Lung microvascular endothelial cell (primary cell): Measurements from ENCODE around the gene CASKIN1. TPM values are rescaled to one million over a fixed set of nuclear protein-coding genes. Genes with fewer than 3 reads are reported as not detected.

Experiments
- DNase-seq, 2 donors: peaks; one replicate each; pipeline versions ENCODE4 v3.0.0 to v3.0.0-alpha.2; 2010; ENCODE audit warnings: low read depth in 2 of 2
- total RNA-seq: library from RNA; depleted of rRNA; stranded (reverse); fragments of >200 nt; gene quantifications from 2 replicates; pipeline ENCODE4 v1.2.1, GENCODE V29; 2014

CASKIN1 gene
- total RNA-seq, 1 donor from 2014 or later, result under 0.01 TPM

DNA sequence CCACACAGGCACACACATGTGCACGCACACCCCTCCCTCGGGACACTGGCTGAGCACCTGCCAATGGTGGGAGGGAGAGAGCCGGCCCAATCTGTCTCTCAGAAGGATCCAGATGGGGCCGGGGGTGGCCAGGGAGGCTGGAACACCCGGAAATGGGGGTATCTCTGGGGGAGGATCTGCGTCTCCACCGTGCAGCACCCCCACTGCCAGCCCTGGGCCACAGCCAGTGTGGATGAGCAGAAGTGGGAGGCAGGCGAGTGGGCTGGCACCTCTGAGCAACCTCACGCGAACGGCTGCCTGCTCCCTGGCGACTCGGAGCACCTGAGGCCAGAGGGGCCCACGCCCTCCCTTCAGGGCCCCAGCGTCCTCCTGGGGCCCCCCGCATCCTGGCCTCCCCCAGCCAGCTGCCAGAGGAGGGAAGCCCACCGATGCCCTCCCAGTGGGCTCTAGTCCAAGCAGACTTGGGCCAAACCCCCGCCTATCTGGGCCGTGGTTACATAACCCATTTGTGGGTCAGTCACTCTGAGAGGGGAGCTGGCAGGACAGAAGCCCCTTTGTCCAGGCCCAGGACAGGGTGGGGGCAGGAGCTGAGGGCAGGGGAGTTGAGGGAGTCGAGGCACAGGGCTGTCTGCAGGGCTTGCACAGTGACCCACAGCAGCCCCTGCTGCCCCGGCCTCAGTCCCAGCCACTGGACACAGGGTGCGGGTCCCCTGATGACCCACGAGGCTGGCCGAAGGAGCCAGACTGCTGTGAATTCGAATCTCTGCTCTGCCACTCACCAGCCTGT lies 5.6 kb downstream of the CASKIN1 start:
- no peak for DNase-seq

DNA sequence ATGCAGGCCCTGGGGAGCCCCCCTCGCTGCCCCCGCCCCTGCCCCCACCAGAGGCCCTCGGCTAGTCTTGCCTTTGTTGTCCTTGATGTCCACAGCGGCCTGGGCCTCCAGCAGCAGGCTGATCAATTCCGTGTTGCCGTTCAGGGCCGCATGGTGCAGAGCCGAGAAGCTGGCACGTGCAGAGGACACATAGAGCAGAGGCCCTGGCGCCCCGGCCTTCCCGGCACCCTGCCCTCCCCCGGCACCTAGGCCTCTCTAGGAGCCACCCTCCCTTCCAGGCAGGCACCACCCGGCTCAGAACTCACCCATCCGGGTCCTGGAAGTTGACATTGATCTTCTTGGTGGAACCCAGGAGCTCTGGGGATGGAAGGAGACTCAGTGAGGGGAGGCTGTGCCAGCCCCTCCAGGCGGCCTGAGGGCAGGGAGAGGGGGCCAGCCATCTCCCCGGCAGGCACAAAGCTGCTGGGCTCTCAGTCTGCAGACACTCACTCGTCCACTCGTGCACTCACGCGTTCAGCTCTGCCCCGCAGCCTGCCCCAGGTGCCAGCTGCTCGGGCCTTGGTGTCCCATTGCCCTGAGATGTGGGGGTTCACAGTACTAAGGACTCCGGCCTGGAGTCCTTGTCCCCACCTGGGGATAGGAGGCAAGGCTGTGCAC lies 6.3 kb downstream of the CASKIN1 start:
- no peak for DNase-seq

DNA sequence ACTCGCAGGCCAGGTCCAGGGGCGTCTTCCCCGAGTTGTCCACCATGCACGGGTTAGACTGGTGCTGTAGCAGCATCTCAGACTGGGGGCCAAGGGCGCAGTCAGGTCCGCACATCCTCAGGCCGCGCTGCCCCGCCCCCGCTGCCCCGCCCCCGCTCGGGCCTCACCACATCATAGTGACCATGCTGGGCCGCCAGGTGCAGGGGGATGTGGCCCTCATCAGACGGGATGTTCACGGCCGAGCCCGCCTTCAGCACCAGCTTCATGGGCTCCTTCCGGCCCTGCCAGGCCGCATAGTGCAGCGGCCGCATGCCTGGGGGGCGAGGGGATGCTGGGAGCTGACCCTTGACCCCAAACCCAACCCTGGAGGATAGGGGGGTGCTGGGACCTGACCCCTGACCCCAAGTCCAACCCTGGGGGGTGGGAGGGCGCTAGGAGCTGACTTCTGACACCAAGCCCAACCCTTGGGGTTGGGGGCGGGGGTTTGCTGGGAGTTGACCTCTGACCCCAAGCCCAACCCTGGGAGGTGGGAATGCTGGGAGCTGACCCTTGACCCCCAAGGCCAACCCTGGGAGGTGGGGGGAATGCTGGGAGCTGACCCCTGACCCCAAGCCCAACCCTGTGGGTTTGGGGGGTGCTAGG lies 7.0 kb downstream of the CASKIN1 start:
- no peak for DNase-seq

DNA sequence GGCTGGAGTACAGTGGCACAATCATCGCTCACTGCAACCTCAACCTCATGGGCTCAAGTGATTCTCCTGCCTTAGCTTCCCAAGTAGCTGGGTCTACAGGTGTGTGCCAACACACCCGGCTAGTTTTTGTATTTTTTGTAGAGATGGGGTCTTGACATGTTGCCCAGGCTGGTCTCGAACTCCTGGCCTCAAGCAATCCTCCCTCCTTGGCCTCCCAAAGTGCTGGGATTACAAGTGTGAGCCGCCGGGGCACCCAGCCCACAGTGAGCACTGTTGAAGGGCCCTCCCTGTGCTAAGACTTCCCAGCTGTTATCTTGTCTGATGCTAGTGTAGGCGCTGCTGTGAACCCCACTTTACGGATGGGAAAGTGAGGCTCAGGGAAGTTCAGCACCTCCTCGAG lies 8.0 kb downstream of the CASKIN1 start:
- DNase-seq, result no peak

DNA sequence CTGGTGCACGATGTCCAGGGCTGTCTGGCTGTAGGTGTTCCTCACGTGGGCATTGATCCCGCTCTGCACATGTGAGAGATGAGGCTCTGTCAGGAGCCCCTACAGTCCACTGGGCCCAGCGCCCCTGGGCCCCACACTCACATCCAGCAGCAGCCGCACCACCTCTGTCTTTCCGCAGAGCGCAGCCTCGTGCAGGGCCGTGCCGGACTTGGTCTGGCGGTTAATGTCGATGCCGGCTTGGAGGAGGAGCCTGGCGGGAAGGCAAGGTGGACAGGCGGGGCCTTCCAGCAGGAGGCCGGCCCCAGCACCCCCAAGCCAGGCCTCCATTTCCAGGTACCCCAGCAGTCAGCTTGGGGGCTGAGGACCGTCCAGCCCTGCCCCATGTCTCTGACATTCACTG lies 9.2 kb downstream of the CASKIN1 start:
- DNase-seq, result no peak

DNA sequence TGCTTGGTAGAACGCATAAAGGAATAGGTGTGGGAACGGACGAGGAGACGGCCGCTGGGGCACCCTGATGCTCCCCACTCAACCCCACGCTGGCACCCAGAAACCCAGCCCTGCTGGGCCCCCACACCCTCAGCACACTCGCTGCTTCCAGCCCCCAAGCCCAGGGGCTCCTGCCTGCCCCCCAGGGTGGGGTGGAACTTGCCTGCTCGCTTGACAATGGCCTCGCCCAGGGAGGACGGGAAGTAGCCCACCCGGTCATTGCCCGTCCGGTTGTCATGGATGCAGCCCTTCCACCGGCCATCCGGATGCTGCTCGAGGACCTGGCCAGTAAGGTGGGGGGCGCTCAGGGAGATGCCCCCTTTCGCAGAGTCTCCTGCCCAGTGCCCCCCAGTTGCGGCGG lies 9.9 kb downstream of the CASKIN1 start:
- no peak for DNase-seq

DNA sequence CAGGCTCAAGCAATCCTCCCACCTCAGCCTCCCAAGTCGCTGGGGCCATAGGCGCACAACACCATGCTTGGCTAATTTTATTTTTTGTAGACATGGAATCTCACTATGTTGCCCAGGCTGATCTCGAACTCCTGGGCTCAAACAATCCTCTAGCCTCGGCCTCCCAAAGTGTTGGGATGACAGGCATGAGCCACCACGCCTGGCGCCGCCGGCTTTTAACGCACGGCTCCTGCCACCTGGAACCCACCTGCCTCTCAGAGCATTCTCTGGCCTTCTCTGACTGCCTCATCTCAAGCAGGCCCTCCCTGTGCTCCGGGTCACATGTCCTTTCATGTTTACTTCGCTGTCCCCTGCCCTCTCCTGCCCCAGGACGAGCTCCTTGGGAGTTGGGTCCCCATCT lies 10.3 kb downstream of the CASKIN1 start:
- no peak for DNase-seq

DNA sequence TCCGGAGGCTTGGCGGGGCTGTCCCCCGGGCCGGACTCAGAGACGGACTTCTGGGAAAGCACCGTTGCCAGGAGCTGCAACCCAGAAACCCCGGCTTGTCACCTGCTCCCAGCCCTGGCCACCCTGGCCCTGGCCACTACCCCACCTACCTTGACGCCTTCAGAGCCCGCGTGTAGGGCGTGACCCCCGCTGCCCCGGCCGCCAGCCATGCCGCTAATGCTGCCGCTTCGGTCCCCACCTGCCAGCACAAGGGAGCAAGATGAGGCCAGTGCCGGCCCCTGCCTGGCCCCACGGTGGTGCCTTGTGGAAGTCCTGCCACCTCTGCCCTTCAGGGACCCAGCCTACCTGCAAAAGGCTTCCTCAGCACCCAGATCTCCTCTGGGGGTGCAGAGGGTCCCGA lies 11.4 kb downstream of the CASKIN1 start:
- no peak for DNase-seq

DNA sequence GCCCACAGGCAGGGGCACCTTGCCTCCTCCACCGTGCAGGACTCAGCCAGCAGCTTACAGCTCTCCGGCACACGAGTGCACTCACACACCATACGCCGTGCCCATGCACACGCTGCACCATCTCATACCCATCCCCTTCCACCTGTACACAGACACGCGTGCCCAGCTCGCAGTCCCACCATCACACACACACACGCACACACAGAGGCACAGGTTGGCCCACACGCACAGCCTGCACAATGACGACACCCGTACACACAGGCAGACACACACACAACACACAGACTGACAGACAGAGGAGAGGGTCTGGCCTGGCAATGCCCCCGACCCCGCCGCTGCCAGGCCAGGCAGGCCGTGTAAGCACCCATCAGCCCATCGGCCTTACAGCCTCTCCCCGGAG lies 12.1 kb downstream of the CASKIN1 start:
- no peak for DNase-seq

DNA sequence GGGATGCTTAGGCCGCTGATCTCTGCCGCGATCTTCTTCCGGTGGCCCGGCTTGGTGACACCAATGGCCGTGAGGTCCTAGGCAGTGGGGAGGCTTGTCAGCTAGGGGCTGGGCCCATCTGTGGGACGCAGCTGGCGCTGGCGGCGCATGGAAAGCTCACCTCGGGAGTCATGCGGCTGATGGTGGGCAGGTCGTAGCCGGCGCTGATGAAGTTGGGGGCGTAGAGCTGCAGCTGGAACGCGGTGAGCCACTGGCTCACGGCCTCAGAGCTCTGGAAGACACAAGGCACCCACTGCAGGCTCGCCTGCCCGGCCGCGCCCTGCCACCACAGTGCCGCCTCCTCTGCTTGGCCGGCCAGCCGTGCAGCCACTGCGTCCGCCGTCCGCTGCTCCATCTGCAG lies 12.7 kb downstream of the CASKIN1 start:
- no peak for DNase-seq

DNA sequence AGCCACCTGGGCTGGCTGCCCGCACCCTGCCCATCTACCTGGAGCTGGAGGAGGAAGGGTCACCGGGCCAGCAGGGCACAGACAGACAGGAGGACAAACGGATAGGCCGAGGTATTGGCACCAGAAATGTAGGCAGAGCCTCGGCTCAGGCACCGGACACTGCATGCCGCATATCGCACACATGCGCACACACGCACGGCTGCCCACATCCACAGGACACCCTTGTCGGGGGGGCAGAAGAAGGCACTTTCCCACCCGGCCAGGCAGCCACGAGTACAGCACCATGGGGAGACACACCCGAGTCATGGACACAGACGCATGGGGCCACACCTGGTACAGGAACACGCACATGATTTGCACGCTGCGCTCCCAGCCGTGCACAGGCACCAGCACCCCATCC lies 14.5 kb downstream of the CASKIN1 start:
- no peak for DNase-seq

DNA sequence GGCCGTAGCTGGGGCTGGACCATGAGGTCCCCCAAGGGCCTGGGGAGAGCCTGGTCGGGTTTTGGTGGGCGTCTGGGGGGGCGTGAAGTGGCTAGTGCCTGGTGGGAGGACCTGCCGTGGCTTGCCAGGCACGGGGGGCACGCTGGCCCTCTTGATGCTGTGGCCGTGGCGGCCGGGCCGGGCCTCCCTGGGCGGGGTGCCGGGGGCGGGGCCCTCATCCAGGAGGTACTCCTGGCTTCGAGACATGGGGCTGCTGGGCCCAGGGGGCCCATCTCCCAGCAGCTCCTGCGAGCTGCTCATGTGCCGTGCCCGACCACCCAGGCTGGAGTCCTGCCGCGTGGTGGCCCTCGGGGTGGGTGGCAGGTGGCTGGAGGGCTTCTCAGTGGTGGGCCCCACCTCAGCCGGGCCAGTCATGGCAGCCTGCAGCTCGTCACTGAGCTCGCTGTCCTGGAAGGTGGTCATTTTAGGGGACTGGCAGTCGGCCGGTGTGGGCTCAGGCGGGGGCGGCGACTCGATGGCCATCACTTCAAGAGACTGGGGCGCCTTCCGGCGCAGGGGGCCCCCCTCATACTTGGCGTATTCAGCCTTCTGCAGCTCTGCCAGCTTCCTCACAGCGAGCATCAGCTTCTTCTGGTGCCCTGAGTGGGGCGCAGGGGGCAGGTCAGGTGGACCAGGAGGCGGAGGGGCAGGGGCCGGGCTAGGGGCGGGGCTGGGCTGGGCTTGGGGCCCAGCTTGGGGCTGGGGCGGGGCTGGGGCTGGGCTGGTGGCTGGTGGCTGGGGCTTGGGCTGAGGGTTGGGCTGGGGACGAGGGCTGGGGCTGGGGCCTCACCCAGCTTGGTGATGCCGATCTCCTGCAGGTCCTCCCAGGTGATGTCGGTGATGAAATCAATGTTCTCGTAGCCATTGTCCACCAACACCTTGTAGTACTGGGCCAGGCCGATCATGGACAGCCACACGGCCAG lies 15.2 kb downstream of the CASKIN1 start:
- no peak for DNase-seq

DNA sequence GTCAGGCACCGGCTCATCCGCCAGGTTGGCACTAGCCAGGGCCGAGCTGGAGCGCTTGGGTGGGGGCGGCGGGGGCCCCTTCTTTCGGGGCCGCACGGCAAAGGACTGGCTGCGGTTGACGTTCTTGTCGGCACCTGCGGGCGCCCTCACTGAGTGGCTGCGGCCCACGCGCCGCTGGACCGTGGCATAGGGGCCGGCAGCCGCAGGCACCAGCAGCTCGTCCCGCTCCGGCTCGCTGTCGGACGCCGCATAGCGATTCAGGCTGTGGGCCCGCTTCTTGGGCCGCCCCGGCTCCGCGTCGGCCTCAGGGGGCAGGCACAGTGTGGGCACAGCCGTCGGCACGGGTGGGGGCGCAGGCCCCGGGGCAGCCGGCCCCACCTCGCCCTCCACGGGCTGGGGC lies 15.9 kb downstream of the CASKIN1 start:
- DNase-seq, result no peak

DNA sequence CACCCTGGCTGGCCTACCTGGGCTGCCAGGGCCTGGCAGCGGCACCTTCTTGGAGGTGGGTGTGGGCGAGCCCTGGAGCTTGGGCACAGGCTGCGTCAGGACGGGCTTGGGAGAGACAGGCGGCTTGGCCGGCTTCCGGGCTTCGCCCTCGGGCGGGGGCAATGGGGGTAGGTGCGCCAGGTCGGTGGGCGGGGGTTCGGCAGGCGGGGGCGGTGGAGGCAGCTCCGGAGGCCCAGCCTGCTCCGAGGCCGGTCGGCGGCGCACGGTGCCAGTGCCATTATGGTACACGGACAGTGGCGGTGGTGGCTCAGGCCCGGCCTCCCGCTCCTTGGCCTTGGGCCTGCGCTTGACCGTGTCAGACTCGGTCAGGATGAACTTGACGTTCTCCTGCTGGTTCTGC lies 16.8 kb downstream of the CASKIN1 start:
- DNase-seq, result no peak

DNA sequence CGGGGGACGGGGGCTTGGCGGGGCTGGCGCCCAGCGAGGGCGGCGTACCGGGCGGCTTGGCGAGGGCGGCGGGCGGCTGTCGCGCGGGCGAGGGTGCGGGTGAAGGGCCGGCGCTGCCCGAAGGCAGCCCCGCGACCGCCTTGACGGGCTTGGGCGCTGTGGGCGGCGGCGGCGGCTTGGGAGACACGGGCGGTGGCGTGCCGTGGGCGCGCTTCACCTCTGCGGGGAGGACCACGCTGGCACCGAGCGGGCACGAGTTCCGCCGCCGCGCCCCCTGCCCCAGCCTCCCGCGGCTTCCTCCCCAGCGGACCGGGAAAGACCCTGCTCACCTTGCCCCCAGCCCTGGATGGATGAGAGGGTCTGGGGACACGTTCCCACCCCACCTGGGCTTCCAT lies 17.3 kb downstream of the CASKIN1 start:
- no peak for DNase-seq

DNA sequence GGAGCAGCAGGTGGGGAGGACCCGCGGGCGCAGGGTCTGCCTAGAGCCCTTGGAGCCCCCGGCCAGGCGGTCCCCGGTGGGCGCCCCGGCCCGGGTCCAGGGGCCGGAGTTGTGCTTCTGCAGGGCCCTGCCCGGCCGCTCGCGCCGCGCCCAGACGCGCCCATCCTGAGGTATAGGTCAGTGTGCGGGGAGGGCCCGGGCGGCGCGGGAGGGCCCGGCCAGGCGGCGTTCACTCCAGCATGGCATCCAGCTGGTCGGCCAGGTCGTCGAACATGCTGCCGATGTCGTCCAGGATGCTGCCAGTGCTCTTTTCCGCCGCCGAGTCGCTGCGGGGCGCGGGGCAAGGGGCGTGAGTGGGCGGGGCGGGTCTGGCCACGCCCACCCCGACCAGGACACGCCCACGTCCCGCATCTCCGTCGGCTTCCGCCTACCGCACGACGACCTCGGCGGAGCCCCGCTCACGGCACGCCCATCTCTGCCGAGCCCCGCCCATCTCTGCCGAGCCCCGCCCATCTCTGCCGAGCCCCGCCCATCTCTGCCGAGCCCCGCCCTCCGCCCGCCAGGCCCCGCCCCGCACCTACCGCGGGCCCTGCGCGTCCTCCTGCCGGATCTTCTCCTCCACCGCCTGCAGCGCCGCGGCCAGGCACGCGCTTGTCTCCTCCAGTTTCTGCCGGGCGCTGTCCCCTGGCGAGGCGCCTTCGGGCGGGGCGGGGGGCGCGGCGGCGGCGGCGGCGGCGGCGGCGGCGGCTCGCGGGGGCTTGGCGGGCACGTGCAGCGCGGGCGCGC lies 17.9 kb downstream of the CASKIN1 start:
- peak; percentile 46 to 82 for DNase-seq

DNA sequence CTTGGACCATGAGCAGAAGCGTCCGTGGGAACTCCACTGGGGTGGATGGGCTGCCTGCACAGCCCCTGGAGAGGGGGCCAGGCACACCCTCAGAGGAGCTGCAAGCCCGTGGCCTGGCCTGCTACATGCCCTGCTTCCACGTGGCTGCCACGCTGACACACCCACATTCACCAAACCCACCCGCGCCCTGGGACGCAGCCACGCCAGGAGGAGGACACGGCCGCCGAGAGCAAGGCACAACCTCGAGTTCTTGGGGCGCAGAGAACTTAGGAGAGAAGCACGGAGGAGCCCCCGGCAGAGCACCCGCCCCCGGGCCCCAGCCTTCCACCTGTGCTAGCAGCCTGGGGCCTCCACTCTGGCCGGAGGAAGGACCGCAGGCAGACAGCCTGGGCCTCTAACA lies 18.8 kb downstream of the CASKIN1 start:
- no peak for DNase-seq

DNA sequence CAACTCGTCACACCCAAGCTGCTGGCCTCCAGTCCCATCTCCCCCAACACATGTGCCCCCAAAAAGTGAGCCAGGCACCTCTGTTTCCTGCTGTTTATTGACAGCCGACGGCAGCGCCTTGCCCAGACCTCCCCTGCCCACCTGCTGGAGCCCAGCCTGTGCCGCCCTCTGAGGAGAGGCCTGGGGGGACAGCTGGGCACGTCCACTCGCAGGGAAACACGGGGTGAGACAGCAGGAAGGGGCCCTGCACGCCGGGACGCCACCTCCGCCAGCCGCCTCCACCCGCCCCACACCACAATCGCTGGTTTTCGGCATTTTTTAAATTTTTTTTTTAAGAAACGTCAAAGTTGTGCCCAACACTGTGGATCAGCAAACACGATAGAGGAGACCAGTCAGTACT lies 19.3 kb downstream of the CASKIN1 start:
- no peak for DNase-seq

DNA sequence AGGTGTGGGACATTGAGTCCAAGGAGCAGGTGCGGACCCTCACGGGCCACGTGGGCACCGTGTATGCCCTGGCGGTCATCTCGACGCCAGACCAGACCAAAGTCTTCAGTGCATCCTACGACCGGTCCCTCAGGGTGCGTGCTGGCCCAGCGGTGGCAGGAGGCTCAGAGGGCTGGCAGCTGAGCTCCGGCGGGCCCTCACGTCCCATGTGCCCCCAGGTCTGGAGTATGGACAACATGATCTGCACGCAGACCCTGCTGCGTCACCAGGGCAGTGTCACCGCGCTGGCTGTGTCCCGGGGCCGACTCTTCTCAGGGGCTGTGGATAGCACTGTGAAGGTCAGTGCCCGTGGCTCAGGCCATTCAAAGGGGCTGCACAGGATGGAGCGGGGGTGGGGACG lies 20.4 kb downstream of the CASKIN1 start:
- DNase-seq, result no peak

DNA sequence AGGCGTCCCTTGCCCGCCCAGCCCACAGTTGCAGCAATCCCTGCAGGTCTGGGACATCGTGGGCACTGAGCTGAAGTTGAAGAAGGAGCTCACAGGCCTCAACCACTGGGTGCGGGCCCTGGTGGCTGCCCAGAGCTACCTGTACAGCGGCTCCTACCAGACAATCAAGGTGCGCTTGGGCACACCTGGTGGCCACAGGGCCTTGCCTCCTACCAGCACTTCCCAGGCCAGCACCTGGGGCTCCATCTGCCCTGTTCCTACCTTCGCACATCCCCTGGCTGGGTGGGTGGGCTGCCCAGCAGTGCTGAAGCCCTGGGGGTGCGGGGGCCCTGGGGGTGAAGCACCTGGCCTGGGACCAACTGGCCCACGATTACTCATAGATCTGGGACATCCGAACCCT lies 21.0 kb downstream of the CASKIN1 start:
- no peak for DNase-seq
